Measurements from ENCODE around the gene DNAJB6. TPM values are rescaled to one million over a fixed set of nuclear protein-coding genes. Genes with fewer than 3 reads are reported as not detected.

Gene DNAJB6
- total RNA-seq, 1 experiment from 2014 or later: 82.5 TPM

DNA sequence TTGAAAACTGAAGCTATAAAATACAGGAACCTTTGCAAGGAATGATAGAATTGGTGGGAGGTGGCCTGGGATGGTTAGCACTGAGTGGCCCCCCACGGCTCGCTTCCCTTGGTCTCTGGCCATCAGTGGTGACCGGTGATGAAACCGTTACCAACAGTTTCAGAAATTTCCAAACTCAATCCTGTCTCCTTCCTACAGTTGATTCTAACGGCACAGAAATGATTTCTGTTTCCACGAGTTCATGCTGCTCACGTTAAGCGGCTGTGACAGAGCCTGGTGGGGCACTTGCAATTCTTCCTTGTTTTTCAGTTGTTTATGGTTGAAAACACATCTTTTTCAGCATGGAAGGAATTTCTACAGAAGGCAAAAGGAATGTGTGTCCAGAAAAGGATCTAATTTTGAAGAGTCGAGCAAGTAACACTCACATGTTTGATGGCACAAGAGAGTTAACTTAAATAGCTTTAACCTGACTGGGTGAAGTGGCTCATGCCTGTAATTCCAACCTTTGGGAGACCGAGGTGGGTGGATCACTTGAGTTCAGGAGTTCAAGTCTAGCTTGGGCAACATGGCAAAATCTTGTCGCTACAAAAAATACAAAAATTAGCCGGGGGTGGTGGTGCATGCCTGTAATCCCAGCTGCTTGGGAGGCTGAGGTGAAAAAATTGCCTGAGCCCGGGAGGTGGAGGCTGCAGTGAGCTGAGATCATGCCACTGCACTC is 100.1 kb downstream of the DNAJB6 start:
- Histone ChIP-seq H3K9me2 (ENCODE audit: insufficient read depth) (no peaks in the 10 kb centered on the region), H3K4me3 (replicated peaks in 1 of 2; ENCODE audit: low read depth in 1 of 2, low read length in 2 of 2) (no peak overlapping the region), H3K27ac (ENCODE audit: low read depth, low read length) (no peak overlapping the region), H3K4me1 (ENCODE audit: control insufficient read depth in 1 of 2, insufficient read depth in 2 of 2, low read length in 2 of 2) (peaks cover 6 to 11% of the 10 kb centered on the region in 2 experiments; a peak in 3 of 4 replicates), H3K27me3 (ENCODE audit: insufficient read depth, low read length) (no peaks in the 10 kb centered on the region), H3K79me2 (ENCODE audit: insufficient read depth, low read length) (no peaks in the 10 kb centered on the region), H4K20me1 (ENCODE audit: insufficient read depth) (no peaks in the 10 kb centered on the region), H3K36me3 (ENCODE audit: control insufficient read depth in 1 of 2, insufficient read depth in 2 of 2, low read length in 2 of 2) (no peaks in the 10 kb centered on the region), H2AFZ (ENCODE audit: low read depth, low read length, poor library complexity, severe bottlenecking) (no peak overlapping the region), H3K4me2 (ENCODE audit: low read length) (no peak overlapping the region), H3K9me3 (ENCODE audit: control insufficient read depth in 1 of 2, insufficient read depth in 1 of 2, low read depth in 1 of 2, low read length in 2 of 2) (no peaks in the 10 kb centered on the region), H3K9ac (ENCODE audit: low read length) (no peak overlapping the region)
- ChIA-PET RAD21 (ENCODE audit: low non-redundant PET in 1 of 2, low total read pairs in 2 of 2, uncharacterized antibody in 2 of 2, unreplicated experiment in 2 of 2) (no interaction called here), CTCF (no interaction called here), POLR2A (no interaction called here)
- BruUV-seq (replicated peaks): no TSS peak
- no peak for DNase-seq (ENCODE audit: low read depth, low spot score)
- intact Hi-C loops (cut with micrococcal nuclease): loop anchor here (10.0 kb wide), 1 partner anchor 248 kb away; no protein-coding TSS in a partner anchor
- no peak for TF ChIP-seq RAD21 (IDR thresholded peaks at IDR 0.05; ENCODE audit: low read depth)
- TF ChIP-seq, protein P1, sequence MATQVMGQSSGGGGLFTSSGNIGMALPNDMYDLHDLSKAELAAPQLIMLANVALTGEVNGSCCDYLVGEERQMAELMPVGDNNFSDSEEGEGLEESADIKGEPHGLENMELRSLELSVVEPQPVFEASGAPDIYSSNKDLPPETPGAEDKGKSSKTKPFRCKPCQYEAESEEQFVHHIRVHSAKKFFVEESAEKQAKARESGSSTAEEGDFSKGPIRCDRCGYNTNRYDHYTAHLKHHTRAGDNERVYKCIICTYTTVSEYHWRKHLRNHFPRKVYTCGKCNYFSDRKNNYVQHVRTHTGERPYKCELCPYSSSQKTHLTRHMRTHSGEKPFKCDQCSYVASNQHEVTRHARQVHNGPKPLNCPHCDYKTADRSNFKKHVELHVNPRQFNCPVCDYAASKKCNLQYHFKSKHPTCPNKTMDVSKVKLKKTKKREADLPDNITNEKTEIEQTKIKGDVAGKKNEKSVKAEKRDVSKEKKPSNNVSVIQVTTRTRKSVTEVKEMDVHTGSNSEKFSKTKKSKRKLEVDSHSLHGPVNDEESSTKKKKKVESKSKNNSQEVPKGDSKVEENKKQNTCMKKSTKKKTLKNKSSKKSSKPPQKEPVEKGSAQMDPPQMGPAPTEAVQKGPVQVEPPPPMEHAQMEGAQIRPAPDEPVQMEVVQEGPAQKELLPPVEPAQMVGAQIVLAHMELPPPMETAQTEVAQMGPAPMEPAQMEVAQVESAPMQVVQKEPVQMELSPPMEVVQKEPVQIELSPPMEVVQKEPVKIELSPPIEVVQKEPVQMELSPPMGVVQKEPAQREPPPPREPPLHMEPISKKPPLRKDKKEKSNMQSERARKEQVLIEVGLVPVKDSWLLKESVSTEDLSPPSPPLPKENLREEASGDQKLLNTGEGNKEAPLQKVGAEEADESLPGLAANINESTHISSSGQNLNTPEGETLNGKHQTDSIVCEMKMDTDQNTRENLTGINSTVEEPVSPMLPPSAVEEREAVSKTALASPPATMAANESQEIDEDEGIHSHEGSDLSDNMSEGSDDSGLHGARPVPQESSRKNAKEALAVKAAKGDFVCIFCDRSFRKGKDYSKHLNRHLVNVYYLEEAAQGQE (IDR thresholded peaks at IDR 0.05; ENCODE audit: low read depth): no peak
- TF ChIP-seq POLR2A (IDR thresholded peaks at IDR 0.05; ENCODE audit: borderline replicate concordance, extremely low read depth, insufficient read depth, insufficient read length): no peak
- TF ChIP-seq YY1 (IDR thresholded peaks at IDR 0.05; ENCODE audit: extremely low read depth, insufficient replicate concordance, low read depth, low read length): no peak
- TF ChIP-seq CEBPB (IDR thresholded peaks at IDR 0.05; ENCODE audit: low read depth): no peak
- TF ChIP-seq, protein P2, sequence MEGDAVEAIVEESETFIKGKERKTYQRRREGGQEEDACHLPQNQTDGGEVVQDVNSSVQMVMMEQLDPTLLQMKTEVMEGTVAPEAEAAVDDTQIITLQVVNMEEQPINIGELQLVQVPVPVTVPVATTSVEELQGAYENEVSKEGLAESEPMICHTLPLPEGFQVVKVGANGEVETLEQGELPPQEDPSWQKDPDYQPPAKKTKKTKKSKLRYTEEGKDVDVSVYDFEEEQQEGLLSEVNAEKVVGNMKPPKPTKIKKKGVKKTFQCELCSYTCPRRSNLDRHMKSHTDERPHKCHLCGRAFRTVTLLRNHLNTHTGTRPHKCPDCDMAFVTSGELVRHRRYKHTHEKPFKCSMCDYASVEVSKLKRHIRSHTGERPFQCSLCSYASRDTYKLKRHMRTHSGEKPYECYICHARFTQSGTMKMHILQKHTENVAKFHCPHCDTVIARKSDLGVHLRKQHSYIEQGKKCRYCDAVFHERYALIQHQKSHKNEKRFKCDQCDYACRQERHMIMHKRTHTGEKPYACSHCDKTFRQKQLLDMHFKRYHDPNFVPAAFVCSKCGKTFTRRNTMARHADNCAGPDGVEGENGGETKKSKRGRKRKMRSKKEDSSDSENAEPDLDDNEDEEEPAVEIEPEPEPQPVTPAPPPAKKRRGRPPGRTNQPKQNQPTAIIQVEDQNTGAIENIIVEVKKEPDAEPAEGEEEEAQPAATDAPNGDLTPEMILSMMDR (IDR thresholded peaks at IDR 0.05 in 2 of 3, conservative IDR thresholded peaks at IDR 0.05 in 1 of 3; ENCODE audit: borderline replicate concordance in 1 of 3, insufficient read depth in 1 of 3, low read depth in 2 of 3, low read length in 2 of 3): no peak
- no peak for TF ChIP-seq CBX3 (IDR thresholded peaks at IDR 0.05; ENCODE audit: low read depth)
- TF ChIP-seq SIN3A (IDR thresholded peaks at IDR 0.05; ENCODE audit: low read depth): no peak
- no peak for TF ChIP-seq EZH2phosphoT487 (IDR thresholded peaks at IDR 0.05; ENCODE audit: borderline replicate concordance)
- no peak for TF ChIP-seq ZFX (IDR thresholded peaks at IDR 0.05)
- no peak for TF ChIP-seq EZH2 (IDR thresholded peaks at IDR 0.05)
- TF ChIP-seq JUND (IDR thresholded peaks at IDR 0.05): no peak
- ATAC-seq: no peak
